HEK293 (cell line): ENCODE measurements around the gene MIGA1.

Experiments
- KLF9 ChIP-seq: fragments of 450-650 bp; formaldehyde crosslinking; IDR thresholded peaks from 2 replicates; pipeline ENCODE4 v1.5.1; 2016; ENCODE audit warnings: missing biosample characterization, missing genetic modification characterization, low read depth
- ZBTB49 ChIP-seq: fragments of 450-650 bp; formaldehyde crosslinking; IDR thresholded peaks from 2 replicates; pipeline ENCODE4 v1.5.1; 2016; ENCODE audit warnings: missing biosample characterization, missing genetic modification characterization, low read depth
- ZNF133 ChIP-seq: fragments of 450-650 bp; formaldehyde crosslinking; IDR thresholded peaks from 2 replicates; pipeline ENCODE4 v1.5.1; 2016; ENCODE audit warnings: missing biosample characterization, missing genetic modification characterization

GRCh38 chr1:77858725-77859124 lies 79.3 kb downstream of the MIGA1 start:
- TF ChIP-seq KLF9 (tag by site-specific recombination) (no peak), ZNF133 (tag by site-specific recombination) (no peak), ZBTB49 (no peak)
